Sciatic nerve (tissue), 2 donors: ENCODE results near the gene EFCC1. TPM values are rescaled to one million over a fixed set of nuclear protein-coding genes. Genes with fewer than 3 reads are reported as not detected.
A peak's percentile ranks its signal among the peaks of the same experiment; 100 is the strongest.
"Not testable (repeated sequence)": the region's sequence is repeated elsewhere in the genome, so short reads cannot be mapped to it uniquely, and the experiment has no call there.

Experiments
- ATAC-seq: fragments of 200-7000 bp; cut with Tn5 transposase; one replicate; pipeline ENCODE4 v1.9.1; 2020; ENCODE audit warnings: mild to moderate bottlenecking, moderate library complexity
- DNase-seq: peaks from one replicate; pipeline ENCODE4 v3.0.0-alpha.2; 2020; ENCODE audit warnings: low spot score
- intact Hi-C: fragments of 100-400 bp; cut with DNase I; formaldehyde crosslinking; loops from one replicate; pipeline ENCODE4 v1.14.2; 2022
- total RNA-seq: library from RNA; stranded (reverse); fragmentation: NEBNext Ultra II Directional; extraction: Animal tissue kit (Norgen Biotek cat#: 25700); gene quantifications from one replicate; pipeline ENCODE4 v1.2.1, GENCODE V29; 2021
- donor health status: DM: no; HTN: no; CAD: no.
- donor health status: DM: no; HTN: no; CAD: no.

The EFCC1 gene
- total RNA-seq, 1 donor from 2014 or later, result 1.6 TPM

DNA sequence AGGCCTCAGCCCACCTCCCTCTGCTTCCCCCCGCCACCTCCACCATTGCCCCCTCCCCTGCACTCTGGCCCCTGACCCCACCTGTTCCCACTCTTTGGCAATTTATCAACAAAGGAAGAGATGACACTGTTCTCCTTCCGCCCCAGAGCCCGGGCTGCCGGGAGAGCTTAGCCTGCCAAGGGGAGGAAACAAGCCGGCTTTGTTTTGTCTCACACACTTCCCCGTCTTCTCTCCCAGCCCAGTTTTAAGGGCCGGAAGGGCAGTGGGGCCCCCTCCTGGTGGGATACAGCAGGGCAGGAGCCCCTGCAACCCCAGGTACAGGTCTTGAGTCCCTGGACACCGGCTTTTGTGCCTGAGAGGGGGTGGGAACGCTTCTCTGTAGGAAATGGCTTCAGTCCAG is 86.8 kb downstream of the EFCC1 start:
- DNase-seq, intact Hi-C loops: not testable (repeated sequence)
- ATAC-seq, result peak; percentile 94

DNA sequence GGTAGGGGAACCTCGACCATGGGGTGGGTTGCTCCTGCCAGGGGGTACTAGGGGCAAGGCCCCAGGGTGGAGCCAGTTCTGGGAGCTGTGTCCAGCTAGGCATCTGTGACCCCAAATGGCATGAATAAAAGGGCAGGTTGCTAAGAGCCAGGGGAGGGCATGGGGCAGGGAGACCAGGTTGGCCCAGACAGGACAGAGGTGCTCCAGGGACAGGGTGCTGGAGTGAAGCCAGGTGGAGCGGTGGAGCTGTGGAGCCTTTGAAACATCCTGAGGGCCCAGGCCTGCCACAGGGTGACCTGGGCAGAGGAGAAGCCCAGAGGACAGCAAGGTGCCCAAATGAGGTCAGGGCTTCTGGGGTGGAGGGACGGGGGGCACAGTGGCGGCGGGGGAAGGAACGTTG is 87.2 kb downstream of the EFCC1 start:
- DNase-seq, intact Hi-C loops: not testable (repeated sequence)
- ATAC-seq, result peak; percentile 14

Other genes starting within 250 kb of the EFCC1 start
- 54.0 TPM for gene ACAD9, start 121.7 kb upstream of the EFCC1 start, total RNA-seq
- 1.2 TPM for gene CFAP92, start 7.2 kb upstream of the EFCC1 start, total RNA-seq
- 0.53 TPM for gene GP9, start 59.5 kb downstream of the EFCC1 start, total RNA-seq
- gene RAB43, start 120.5 kb downstream of the EFCC1 start, total RNA-seq, result 17.9 TPM
- gene ISY1, start 159.8 kb downstream of the EFCC1 start, total RNA-seq, result 31.9 TPM
- 321 TPM for gene CNBP, start 182.6 kb downstream of the EFCC1 start, total RNA-seq
- gene COPG1, start 248.3 kb downstream of the EFCC1 start, total RNA-seq, result 111 TPM